H1 (cell line): Measurements from ENCODE around the gene KIF22. TPM values are rescaled to one million over a fixed set of nuclear protein-coding genes. Genes with fewer than 3 reads are reported as not detected.

Experiments
- CTCF ChIA-PET: fragments of 300-600 bp; sonication (Branson Sonifier 250); formaldehyde crosslinking; loops from one replicate; lab custom pipeline; 2021; ENCODE audit not compliant: partially characterized antibody; lab: Charles Lee
- POLR2A ChIA-PET: fragments of 300-600 bp; sonication (Branson Sonifier 250); formaldehyde crosslinking; loops from one replicate; lab custom pipeline; 2021; ENCODE audit warnings: inconsistent platforms; ENCODE audit not compliant: partially characterized antibody; lab: Charles Lee
- DNase-seq, 2 experiments: peaks; one replicate each; pipeline versions ENCODE4 v3.0.0 to v3.0.0-alpha.2; 2010 to 2022; ENCODE audit warnings: low spot score in 2 of 2, low read depth in 1 of 2, mixed read lengths in 1 of 2
- FAIRE-seq: peaks from 2 replicates; lab custom pipeline; 2011; peaks lifted over from hg19 to GRCh38; lab: Jason Lieb, UNC
- H2AFZ ChIP-seq: 2 replicates; pipeline ENCODE4 v1.8.1; 2012; ENCODE audit warnings: low read length, inconsistent platforms
- H2AK5ac ChIP-seq: 2 replicates; pipeline ENCODE4 v1.6.1; 2013; ENCODE audit warnings: low read depth, low read length
- H2BK120ac ChIP-seq: replicated peaks from 2 replicates; pipeline ENCODE3; 2013; ENCODE audit warnings: low read depth, low read length, inconsistent platforms
- H2BK12ac ChIP-seq: 2 replicates; pipeline ENCODE4 v1.6.1; 2013; ENCODE audit warnings: low read depth, low read length
- H2BK15ac ChIP-seq: 2 replicates; pipeline ENCODE4 v1.6.1; 2013; ENCODE audit warnings: low read length
- H2BK20ac ChIP-seq: 2 replicates; pipeline ENCODE4 v1.6.1; 2013; ENCODE audit warnings: low read length
- H2BK5ac ChIP-seq: 2 replicates; pipeline ENCODE4 v1.6.1; 2013; ENCODE audit warnings: low read depth, low read length
- H3K14ac ChIP-seq: 2 replicates; pipeline ENCODE4 v1.6.1; 2013; ENCODE audit warnings: inconsistent platforms; ENCODE audit not compliant: insufficient read length
- H3K18ac ChIP-seq: 2 replicates; pipeline ENCODE4 v1.6.1; 2013; ENCODE audit warnings: low read length; ENCODE audit errors: extremely low read depth
- H3K23ac ChIP-seq: 2 replicates; pipeline ENCODE4 v1.6.1; 2013; ENCODE audit warnings: inconsistent platforms; ENCODE audit not compliant: insufficient read length
- H3K23me2 ChIP-seq: 2 replicates; pipeline ENCODE4 v1.6.1; 2013; ENCODE audit warnings: low read depth, low read length
- H3K27ac ChIP-seq: 2 replicates; pipeline ENCODE4 v1.6.1; 2011; ENCODE audit warnings: low read depth, low read length, inconsistent platforms
- H3K27me3 ChIP-seq, 4 experiments: replicated peaks in 1 of 4; 1 replicate in 1 of 4; 2 replicates in 3 of 4; pipeline versions ENCODE4 v1.6.1 to v1.8.1; 2011 to 2013; ENCODE audit warnings: low read length in 3 of 4, mild to moderate bottlenecking in 3 of 4, inconsistent platforms in 2 of 4, mixed read lengths in 2 of 4, moderate library complexity in 1 of 4; ENCODE audit not compliant: control insufficient read depth in 3 of 4, insufficient read depth in 3 of 4; ENCODE audit errors: extremely low read depth in 1 of 4
- H3K36me3 ChIP-seq, 4 experiments: 2 replicates each; pipeline versions ENCODE4 v1.6.1 to v1.8.1; 2011 to 2013; ENCODE audit warnings: mild to moderate bottlenecking in 4 of 4, low read length in 3 of 4, moderate library complexity in 2 of 4, control low read depth in 1 of 4, inconsistent platforms in 1 of 4; ENCODE audit not compliant: insufficient read depth in 4 of 4, control insufficient read depth in 2 of 4
- H3K4ac ChIP-seq: replicated peaks from 2 replicates; pipeline ENCODE3; 2013; ENCODE audit warnings: low read length, low read depth, mixed read lengths, inconsistent platforms; ENCODE audit not compliant: insufficient read length
- H3K4me1 ChIP-seq, 4 experiments: replicated peaks in 1 of 4; 1 replicate in 1 of 4; 2 replicates in 3 of 4; pipeline versions ENCODE4 v1.6.1 to v1.8.1; 2011 to 2013; ENCODE audit warnings: low read length in 3 of 4, inconsistent platforms in 2 of 4, mixed read lengths in 1 of 4; ENCODE audit not compliant: insufficient read depth in 4 of 4, control insufficient read depth in 3 of 4
- H3K4me2 ChIP-seq, 2 experiments: 2 replicates each; pipeline versions ENCODE4 v1.6.1 to v1.8.1; 2011 to 2013; ENCODE audit warnings: low read depth in 2 of 2, low read length in 2 of 2, control low read depth in 1 of 2, inconsistent platforms in 1 of 2, mild to moderate bottlenecking in 1 of 2; ENCODE audit not compliant: insufficient read depth in 1 of 2
- H3K4me3 ChIP-seq, 4 experiments: fragments of 200-600, 300-600 bp in 1 of 4; sonication (generic), shearing (Covaris generic), sonication (Bioruptor Twin) in 1 of 4; 2 replicates each; pipeline versions ENCODE4 v1.5.1 to v1.8.1; 2011 to 2016; ENCODE audit warnings: low read length in 4 of 4, low read depth in 3 of 4, control low read depth in 2 of 4, inconsistent platforms in 2 of 4, mild to moderate bottlenecking in 2 of 4, mixed read lengths in 1 of 4, moderate library complexity in 1 of 4; ENCODE audit not compliant: insufficient read depth in 2 of 4; ENCODE audit errors: extremely low read depth in 1 of 4
- H3K56ac ChIP-seq: replicated peaks from 2 replicates; pipeline ENCODE3; 2013; ENCODE audit warnings: low read depth, mild to moderate bottlenecking, mixed read lengths, low read length, inconsistent platforms; ENCODE audit not compliant: insufficient read length
- H3K79me1 ChIP-seq: 2 replicates; pipeline ENCODE4 v1.6.1; 2013; ENCODE audit warnings: low read depth, low read length, control low read depth
- H3K79me2 ChIP-seq, 2 experiments: 2 replicates each; pipeline versions ENCODE4 v1.6.1 to v1.8.1; 2012 to 2013; ENCODE audit warnings: low read length in 2 of 2, mild to moderate bottlenecking in 2 of 2, inconsistent platforms in 1 of 2; ENCODE audit not compliant: insufficient read depth in 2 of 2, control insufficient read depth in 1 of 2
- H3K9ac ChIP-seq, 4 experiments: replicated peaks in 1 of 4; 1 replicate in 1 of 4; 2 replicates in 3 of 4; pipeline versions ENCODE4 v1.6.1 to v1.8.1; 2011 to 2013; ENCODE audit warnings: low read depth in 3 of 4, low read length in 3 of 4, control low read depth in 2 of 4, mild to moderate bottlenecking in 2 of 4, moderate library complexity in 2 of 4, inconsistent platforms in 1 of 4; ENCODE audit errors: extremely low read depth in 1 of 4
- H3K9me3 ChIP-seq, 2 experiments: 2 replicates each; pipeline versions ENCODE4 v1.6.1 to v1.8.1; 2012 to 2013; ENCODE audit warnings: mild to moderate bottlenecking in 2 of 2, moderate library complexity in 2 of 2, control low read depth in 1 of 2, inconsistent platforms in 1 of 2, low read depth in 1 of 2, low read length in 1 of 2, mixed read lengths in 1 of 2; ENCODE audit not compliant: insufficient read depth in 2 of 2
- H4K20me1 ChIP-seq, 2 experiments: replicated peaks in 1 of 2; 2 replicates each; pipeline versions ENCODE3 to v1.8.1; 2011 to 2013; ENCODE audit warnings: inconsistent platforms in 2 of 2, low read length in 2 of 2, mild to moderate bottlenecking in 1 of 2; ENCODE audit not compliant: insufficient read depth in 2 of 2, control insufficient read depth in 1 of 2
- H4K5ac ChIP-seq: 2 replicates; pipeline ENCODE4 v1.6.1; 2013; ENCODE audit warnings: low read length, low read depth, mixed read lengths, inconsistent platforms; ENCODE audit not compliant: insufficient read length
- H4K8ac ChIP-seq: 2 replicates; pipeline ENCODE4 v1.8.0; 2013; ENCODE audit warnings: mild to moderate bottlenecking, moderate library complexity, low read length, inconsistent platforms; ENCODE audit not compliant: insufficient read depth; ENCODE audit errors: extremely low read depth
- H4K91ac ChIP-seq: replicated peaks from 2 replicates; pipeline ENCODE3; 2013; ENCODE audit warnings: low read length, mixed read lengths, inconsistent platforms; ENCODE audit not compliant: insufficient read length
- BCL11A ChIP-seq, 2 experiments: IDR thresholded peaks; one replicate each; pipeline ENCODE4 v1.6.1; 2011; ENCODE audit warnings: low read depth in 2 of 2, low read length in 2 of 2, mild to moderate bottlenecking in 2 of 2
- CEBPB ChIP-seq: IDR thresholded peaks from 2 replicates; pipeline ENCODE4 v1.6.1; 2012; ENCODE audit warnings: low read depth, low read length
- FOSL1 ChIP-seq: IDR thresholded peaks from 2 replicates; pipeline ENCODE4 v1.6.1; 2011; ENCODE audit warnings: mild to moderate bottlenecking, low read depth, low read length, moderate library complexity; ENCODE audit not compliant: insufficient read depth
- GTF2F1 ChIP-seq: IDR thresholded peaks from 2 replicates; pipeline ENCODE4 v1.6.1; 2012; ENCODE audit warnings: low read depth, low read length, improper control_type of control experiment, borderline replicate concordance
- JUN ChIP-seq: IDR thresholded peaks from 2 replicates; pipeline ENCODE4 v1.6.1; 2011; ENCODE audit warnings: low read depth, mild to moderate bottlenecking, improper control_type of control experiment, low read length
- JUND ChIP-seq: IDR thresholded peaks from 2 replicates; pipeline ENCODE4 v1.6.1; 2011; ENCODE audit warnings: mild to moderate bottlenecking, improper control_type of control experiment, low read length
- NRF1 ChIP-seq: IDR thresholded peaks from 2 replicates; pipeline ENCODE4 v1.6.1; 2011; ENCODE audit warnings: mild to moderate bottlenecking, low read depth, low read length, improper control_type of control experiment
- RXRA ChIP-seq: IDR thresholded peaks from 2 replicates; pipeline ENCODE4 v1.6.1; 2011; ENCODE audit warnings: low read depth, mild to moderate bottlenecking, low read length, moderate library complexity; ENCODE audit not compliant: insufficient read depth
- SIX5 ChIP-seq: IDR thresholded peaks from 2 replicates; pipeline ENCODE4 v1.6.1; 2011; ENCODE audit warnings: mild to moderate bottlenecking, low read depth, low read length
- SRF ChIP-seq: IDR thresholded peaks from 2 replicates; pipeline ENCODE4 v1.6.1; 2011; ENCODE audit warnings: mild to moderate bottlenecking, low read depth, low read length, moderate library complexity
- TAF7 ChIP-seq: optimal IDR thresholded peaks from 2 replicates; pipeline ENCODE3; 2011; ENCODE audit warnings: low read depth, mild to moderate bottlenecking, inconsistent platforms, low read length, moderate library complexity, borderline replicate concordance
- TBP ChIP-seq: IDR thresholded peaks from 2 replicates; pipeline ENCODE4 v1.6.1; 2011; ENCODE audit warnings: low read depth, low read length, improper control_type of control experiment
- WGBS, 2 experiments: shearing (Covaris generic) in 1 of 2; methylation state at CpG; one replicate each; pipeline versions ENCODE4 v1.1.6 to v1.1.7; 2013 to 2015; ENCODE audit warnings: low lambda C conversion rate in 2 of 2, mixed read lengths in 2 of 2, inconsistent platforms in 1 of 2, low coverage in 1 of 2, missing lambda C conversion rate in 1 of 2; ENCODE audit not compliant: insufficient replicate concordance in 2 of 2, insufficient coverage in 1 of 2, insufficient read length in 1 of 2; ENCODE audit errors: extremely low coverage in 1 of 2, missing lambda C conversion rate in 1 of 2; 5-methylcytosine and 5-hydroxymethylcytosine counted together
- polyA plus RNA-seq, 7 experiments: library from polyadenylated mRNA; depleted of rRNA in 3 of 7; stranded (reverse) in 5 of 7; unstranded in 2 of 7; fragments of >200 nt in 5 of 7; fragments of 200-250 nt in 2 of 7; gene quantifications; 1 replicate in 5 of 7; 2 replicates in 1 of 7; 4 replicates in 1 of 7; pipeline versions ENCODE4 v1.2.1 to v1.2.3, GENCODE V29; 2011 to 2013; ENCODE audit warnings: missing spikeins in 2 of 7, mixed read lengths in 2 of 7
- total RNA-seq: library from RNA; stranded (reverse); fragmentation: NEBNext Ultra II Directional; extraction: Animal tissue kit (Norgen Biotek cat#: 25700); gene quantifications from 2 replicates; pipeline ENCODE4 v1.2.1, GENCODE V29; 2021
- TF ChIP-seq, protein P1 (sequence below): IDR thresholded peaks from 2 replicates; pipeline ENCODE4 v1.6.1; 2012; ENCODE audit warnings: inconsistent platforms
- TF ChIP-seq, protein P2 (sequence below): IDR thresholded peaks from 2 replicates; pipeline ENCODE4 v1.6.1; 2011; ENCODE audit warnings: low read depth, mild to moderate bottlenecking, low read length; ENCODE audit not compliant: insufficient read depth

The KIF22 gene
- total and polyA plus RNA-seq, 2 of the 8 experiments (the other 6 are each of a cell fraction or from before 2014, with no cell fraction given) = 139 to 142 TPM

DNA sequence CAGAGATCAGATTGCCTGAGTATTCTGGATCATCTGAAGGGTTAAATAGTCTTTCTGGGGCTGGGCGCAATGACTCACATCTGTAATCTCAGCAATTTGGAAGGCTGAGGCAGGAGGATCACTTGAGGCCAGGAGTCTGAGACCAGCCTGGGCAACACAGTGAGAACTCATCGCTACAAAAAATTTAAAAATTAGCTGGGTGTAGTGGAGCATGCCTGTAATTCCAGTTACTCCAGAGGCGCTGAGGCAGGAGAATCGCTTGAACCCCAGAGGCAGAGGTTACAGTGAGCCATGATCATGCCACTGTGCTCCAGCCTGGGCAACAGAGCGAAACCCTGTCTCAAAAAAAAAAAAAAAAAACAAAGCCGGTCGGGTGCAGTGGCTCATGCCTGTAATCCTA lies 45.4 kb downstream of the KIF22 start:
- FAIRE-seq = no peak
- Histone ChIP-seq H3K79me2 (no peaks in the 10 kb centered on the region), H2AFZ (no peak overlapping the region), H3K79me1 (no peaks in the 10 kb centered on the region), H2BK15ac (no peak overlapping the region), H2BK120ac (no peak overlapping the region), H2BK12ac (no peak overlapping the region), H3K14ac (no peak overlapping the region), H2AK5ac (no peak overlapping the region), H4K5ac (no peak overlapping the region), H3K23me2 (no peaks in the 10 kb centered on the region), H4K8ac (no peak overlapping the region), H2BK5ac (no peak overlapping the region), H3K23ac (no peak overlapping the region), H3K9ac (no peak overlapping the region), H3K4me3 (no peak overlapping the region), H3K4me1 (peaks cover 0 to 2% (median 0%) of the 10 kb centered on the region in 4 experiments; a peak in 1 of 7 replicates), H3K27ac (no peak overlapping the region), H2BK20ac (no peak overlapping the region), H3K27me3 (no peaks in the 10 kb centered on the region), H3K18ac (no peak overlapping the region), H3K9me3 (no peaks in the 10 kb centered on the region), H3K56ac (no peak overlapping the region), H3K36me3 (no peaks in the 10 kb centered on the region), H4K91ac (no peak overlapping the region), H4K20me1 (no peaks in the 10 kb centered on the region), H3K4me2 (no peak overlapping the region), H3K4ac (no peak overlapping the region)
- WGBS, 2 experiments = 88% methylated on average over 6 of the region's 7 CpGs; no CpG with 5 or more reads in 1 of the 2 experiments
- no peak for DNase-seq
- CTCF ChIA-PET = interaction anchor here (0.9 to 3.6 kb wide), 3 partner anchors 12 to 26 kb away, joined by 3 to 27 read pairs (median 4); no protein-coding TSS in a partner anchor
- POLR2A ChIA-PET = interaction anchor here (0.9 to 1.5 kb wide), 3 partner anchors 9 to 14 kb away, joined by 3 to 6 read pairs (median 4); no protein-coding TSS in a partner anchor
- TF ChIP-seq NRF1 (no peak), BCL11A (IDR thresholded peaks at IDR 0.05; ENCODE audit: low read depth in 2 of 2, low read length in 2 of 2) (no peak), TAF7 (no peak), TBP (no peak), JUND (no peak), GTF2F1 (no peak), RXRA (no peak), FOSL1 (no peak), JUN (no peak), SRF (no peak), CEBPB (no peak), SIX5 (no peak)
- TF ChIP-seq, protein P1, sequence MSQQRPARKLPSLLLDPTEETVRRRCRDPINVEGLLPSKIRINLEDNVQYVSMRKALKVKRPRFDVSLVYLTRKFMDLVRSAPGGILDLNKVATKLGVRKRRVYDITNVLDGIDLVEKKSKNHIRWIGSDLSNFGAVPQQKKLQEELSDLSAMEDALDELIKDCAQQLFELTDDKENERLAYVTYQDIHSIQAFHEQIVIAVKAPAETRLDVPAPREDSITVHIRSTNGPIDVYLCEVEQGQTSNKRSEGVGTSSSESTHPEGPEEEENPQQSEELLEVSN = no peak
- TF ChIP-seq, protein P2, sequence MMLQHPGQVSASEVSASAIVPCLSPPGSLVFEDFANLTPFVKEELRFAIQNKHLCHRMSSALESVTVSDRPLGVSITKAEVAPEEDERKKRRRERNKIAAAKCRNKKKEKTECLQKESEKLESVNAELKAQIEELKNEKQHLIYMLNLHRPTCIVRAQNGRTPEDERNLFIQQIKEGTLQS = no peak
